Lower leg skin (tissue), 4 donors: Measurements from ENCODE around the gene SLC6A1. TPM values are rescaled to one million over a fixed set of nuclear protein-coding genes. Genes with fewer than 3 reads are reported as not detected.

Experiments
- DNase-seq, 2 donors: peaks; one replicate each; pipeline ENCODE4 v3.0.0-alpha.2; 2019; ENCODE audit warnings: low spot score in 2 of 2
- H3K4me3 ChIP-seq: fragments of 200-600 bp; sonication (generic); 2 replicates; pipeline ENCODE4 v1.5.1; 2017; ENCODE audit warnings: mild to moderate bottlenecking, low read depth; ENCODE audit not compliant: poor library complexity, severe bottlenecking
- CTCF ChIP-seq, 3 donors: fragments of 450-650 bp; IDR thresholded peaks; one replicate each; pipeline ENCODE4 v1.5.1; 2016; ENCODE audit warnings: antibody characterized with exemption in 3 of 3, mild to moderate bottlenecking in 3 of 3, moderate library complexity in 2 of 3
- POLR2A ChIP-seq, 2 donors: fragments of 450-650 bp; IDR thresholded peaks; one replicate each; pipeline ENCODE4 v1.6.1; 2016 to 2017; ENCODE audit warnings: antibody characterized with exemption in 2 of 2, mild to moderate bottlenecking in 1 of 2, moderate library complexity in 1 of 2
- WGBS, 2 donors: methylation state at CpG; one replicate each; pipeline ENCODE4 v1.1.5; 2018; 5-methylcytosine and 5-hydroxymethylcytosine counted together
- intact Hi-C: fragments of 100-400 bp; cut with DNase I; formaldehyde crosslinking; loops from one replicate; pipeline ENCODE4 v1.15.0; 2023; ENCODE audit warnings: low total_unique reads
- total RNA-seq, 4 donors: library from RNA; depleted of rRNA; stranded (reverse); fragments of >200 nt; gene quantifications; one replicate each; pipeline ENCODE4 v1.1.0, GENCODE V29; 2016

Gene SLC6A1
- total RNA-seq, 4 donors from 2014 or later, result 0.10 to 2.3 (median 1.1) TPM; not detected in 1

- H3K4me3 ChIP-seq, result no peak overlapping the region
- TF ChIP-seq CTCF (IDR thresholded peaks at IDR 0.05), result no peak
- TF ChIP-seq POLR2A (IDR thresholded peaks at IDR 0.05), result no peak
- WGBS, 2 donors, result 59 to 60% methylated on average over 24 of the region's 24 CpGs
These were observed 44.8 kb downstream of the SLC6A1 start for GRCh38 chr3:11037241-11037873.

DNA sequence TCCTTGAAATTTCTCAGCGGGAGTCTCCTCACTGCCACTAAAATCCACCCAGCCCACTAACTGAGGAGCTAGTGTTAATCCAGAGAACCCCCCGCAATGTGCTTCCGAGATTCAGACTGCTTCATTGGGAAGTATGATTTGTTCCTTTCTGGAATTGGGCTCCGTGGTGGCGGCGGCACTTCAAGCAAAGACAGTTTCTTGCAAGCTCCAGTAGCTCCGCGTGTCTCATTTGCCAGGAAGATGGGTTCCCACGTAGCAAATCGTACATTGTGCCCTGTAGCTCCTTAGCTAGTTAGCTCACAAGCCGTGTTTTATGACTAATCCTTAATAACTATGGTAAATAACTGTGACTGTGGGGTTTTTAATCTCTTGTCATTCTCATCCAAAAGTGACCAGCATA lies 45.4 kb downstream of the SLC6A1 start:
- no peak overlapping the region for H3K4me3 ChIP-seq
- intact Hi-C loops, result no loop called here
- DNase-seq, result no peak
- TF ChIP-seq CTCF (IDR thresholded peaks at IDR 0.05), result no peak
- TF ChIP-seq POLR2A (IDR thresholded peaks at IDR 0.05), result no peak
- 78 to 79% methylated on average over 11 of the region's 11 CpGs for WGBS, 2 donors

More at GRCh38 chr3:11037241-11037873, 44.8 kb downstream of the SLC6A1 start:
- DNase-seq, result no peak
- intact Hi-C loops, result no loop called here

GRCh38 chr3:11045536-11045935 lies 53.0 kb downstream of the SLC6A1 start:
- no peak for DNase-seq
- TF ChIP-seq POLR2A (IDR thresholded peaks at IDR 0.05) (no peak), CTCF (IDR thresholded peaks at IDR 0.05) (no peak)
- WGBS, 2 donors, result 76 to 81% methylated on average over 5 of the region's 5 CpGs
- intact Hi-C loops, result no loop called here
- H3K4me3 ChIP-seq, result no peak overlapping the region

- intact Hi-C loops, result no loop called here
- WGBS, 2 donors, result 86 to 90% methylated on average over 2 of the region's 2 CpGs
- no peak for DNase-seq
- TF ChIP-seq CTCF (IDR thresholded peaks at IDR 0.05), result no peak
- no peak for TF ChIP-seq POLR2A (IDR thresholded peaks at IDR 0.05)
- no peak overlapping the region for H3K4me3 ChIP-seq
These were observed 55.0 kb downstream of the SLC6A1 start for GRCh38 chr3:11047500-11047899.

DNA sequence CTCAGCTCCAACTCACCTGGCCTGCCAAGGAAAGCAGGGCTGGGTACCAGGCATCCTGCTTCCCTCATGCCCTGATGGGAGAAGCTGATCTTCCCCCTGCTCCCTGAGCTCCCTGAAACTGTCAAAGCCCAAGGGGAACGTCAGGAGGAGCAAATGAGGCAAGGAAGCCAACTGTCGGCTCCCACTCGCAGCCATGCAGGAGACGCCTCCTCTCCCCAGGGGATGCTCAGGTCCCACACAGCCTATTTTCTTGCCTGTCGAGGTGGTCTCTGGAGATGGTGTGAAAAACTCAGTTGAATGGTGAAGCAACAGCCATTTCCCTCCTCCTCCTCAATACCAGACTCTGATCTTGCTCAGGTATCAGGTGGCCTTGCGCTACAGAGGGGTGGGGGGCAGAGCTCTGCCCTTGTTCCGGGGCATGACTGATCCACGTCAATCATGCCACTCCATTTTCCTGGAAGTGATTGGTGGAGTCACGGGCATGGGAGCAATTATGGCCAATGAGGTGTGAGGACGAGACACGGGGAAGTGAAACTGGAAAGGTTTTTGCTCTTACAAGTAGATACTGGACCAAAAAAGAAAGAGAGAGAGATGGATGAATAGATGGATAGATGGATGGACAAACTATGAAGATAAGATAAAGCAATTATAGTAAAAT lies 58.2 kb downstream of the SLC6A1 start:
- H3K4me3 ChIP-seq, result no peak overlapping the region
- TF ChIP-seq POLR2A (IDR thresholded peaks at IDR 0.05) (no peak), CTCF (IDR thresholded peaks at IDR 0.05) (no peak)
- peak in 1 of 2 donors; percentile 23 for DNase-seq
- intact Hi-C loops, result loop anchor here (5.0 kb wide), 1 partner anchor 103 kb away; no protein-coding TSS in a partner anchor
- WGBS, 2 donors, result 62 to 70% methylated on average over 11 of the region's 11 CpGs
